GM21381 (cell line): ENCODE measurements around the gene KIAA1614.

Experiments used
- ATAC-seq: cut with Tn5 transposase; IDR thresholded peaks from one replicate; pipeline ENCODE4 v1.9.1; 2021; ENCODE audit warnings: mild to moderate bottlenecking, moderate library complexity; ENCODE audit not compliant: unreplicated experiment

Gene KIAA1614

GRCh38 chr1:180981596-180982387, 69.1 kb downstream of the KIAA1614 start:
- peak; percentile 82 for ATAC-seq

GRCh38 chr1:180982422-180982821, 69.7 kb downstream of the KIAA1614 start:
- no peak for ATAC-seq

GRCh38 chr1:180988253-180988752, 75.6 kb downstream of the KIAA1614 start:
- ATAC-seq, result no peak

GRCh38 chr1:180994262-180994661, 81.6 kb downstream of the KIAA1614 start:
- no peak for ATAC-seq

GRCh38 chr1:180997843-180998504, 85.3 kb downstream of the KIAA1614 start:
- no peak for ATAC-seq
